Kasumi-1 (cell line): ENCODE data around the gene LARP1.

ENCODE experiments used
- DNase-seq, 2 experiments: peaks; one replicate each; lab custom pipeline; 2025; lab: John Stamatoyannopoulos, UW

Gene LARP1

DNA sequence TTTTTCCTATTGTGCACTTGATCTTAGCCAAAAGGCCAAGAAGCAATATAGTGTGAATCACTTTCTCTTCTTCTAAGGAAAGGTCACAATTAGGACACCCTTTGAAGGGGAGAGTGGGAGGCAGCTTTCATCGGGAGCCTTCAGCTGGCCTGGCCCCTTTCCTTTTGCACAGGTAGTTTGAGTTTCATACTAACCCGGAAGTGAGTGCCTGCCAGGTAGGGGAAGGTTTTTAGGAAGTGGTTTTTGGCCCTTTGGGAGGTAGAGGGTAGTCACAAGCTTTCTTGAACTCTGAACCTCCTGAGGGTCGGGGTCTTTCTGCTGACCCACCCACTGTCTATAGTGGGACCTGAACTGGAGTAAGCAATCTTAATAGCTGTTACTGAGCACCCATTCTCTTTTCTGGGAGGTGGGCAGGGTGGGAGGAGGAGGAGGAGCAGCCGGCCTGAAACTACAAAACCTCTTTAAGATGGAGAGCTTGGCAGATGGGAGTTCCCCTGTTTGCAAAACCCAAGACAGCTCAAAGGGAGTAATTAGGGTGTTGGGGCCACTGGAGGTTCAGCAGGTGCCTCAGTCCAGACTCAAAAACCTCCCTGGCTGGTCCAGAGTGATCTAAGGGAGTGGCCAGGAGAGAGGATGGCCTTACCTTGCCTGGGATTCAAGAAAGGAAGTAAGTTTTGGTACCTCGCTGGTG lies 6.0 kb downstream of the LARP1 start:
- DNase-seq: no peak

DNA sequence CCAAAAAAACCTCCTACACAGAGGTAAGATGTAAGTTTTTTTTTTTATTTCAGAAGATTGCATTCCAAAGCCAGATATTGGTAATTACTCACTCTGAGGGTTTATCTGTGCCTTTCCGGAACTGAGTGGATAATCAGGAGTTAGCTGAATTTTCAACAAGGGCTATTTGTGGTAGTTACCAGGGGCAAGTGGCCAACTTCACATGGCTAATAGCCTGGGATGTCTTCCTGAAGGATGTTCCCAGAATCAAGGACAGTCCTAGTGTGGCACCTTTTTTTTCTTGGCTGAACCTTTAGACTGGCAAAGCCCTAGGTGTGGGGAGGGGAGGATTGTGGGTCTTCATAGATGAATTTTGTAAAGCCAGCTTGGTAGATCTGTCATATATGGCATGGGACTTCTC lies 7.1 kb downstream of the LARP1 start:
- no peak for DNase-seq

DNA sequence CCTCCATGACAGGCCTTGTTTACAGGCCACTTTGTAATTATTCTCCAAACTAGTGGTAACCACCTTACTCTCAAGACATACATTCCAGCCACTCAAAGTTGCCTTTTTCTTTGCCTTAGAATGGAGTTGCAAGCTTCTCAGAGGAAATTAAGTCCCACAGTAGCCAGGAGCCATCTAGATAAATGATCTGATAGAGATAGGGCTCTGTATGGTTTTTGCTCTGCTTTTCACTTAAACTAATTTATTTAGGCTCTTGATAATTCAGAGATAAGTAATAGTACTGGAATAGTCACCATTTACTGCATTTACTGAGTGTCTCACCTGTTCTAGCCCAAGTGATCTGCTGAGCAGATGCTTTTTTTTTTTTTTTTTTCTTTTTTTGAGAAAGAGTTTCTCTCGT lies 7.5 kb downstream of the LARP1 start:
- DNase-seq: no peak

DNA sequence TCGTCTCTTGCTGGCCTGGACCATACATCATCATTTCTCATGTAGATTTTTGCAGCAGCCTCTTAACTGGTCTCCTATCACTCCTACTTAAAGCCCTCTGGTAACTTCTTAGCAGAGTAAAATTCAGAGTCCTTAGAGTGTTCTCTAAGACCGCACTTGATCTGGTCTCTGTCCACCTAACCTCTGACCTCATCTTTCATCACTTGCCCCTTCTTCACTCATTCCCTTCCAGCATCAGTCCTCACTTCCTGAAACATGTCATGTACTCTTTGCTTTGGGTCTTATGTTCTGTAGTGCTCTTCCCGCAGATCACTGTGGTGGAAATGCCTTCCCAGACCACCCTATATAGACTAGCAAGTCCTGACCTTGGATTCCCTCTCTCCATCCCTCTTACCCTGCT lies 9.8 kb downstream of the LARP1 start:
- DNase-seq: no peak

DNA sequence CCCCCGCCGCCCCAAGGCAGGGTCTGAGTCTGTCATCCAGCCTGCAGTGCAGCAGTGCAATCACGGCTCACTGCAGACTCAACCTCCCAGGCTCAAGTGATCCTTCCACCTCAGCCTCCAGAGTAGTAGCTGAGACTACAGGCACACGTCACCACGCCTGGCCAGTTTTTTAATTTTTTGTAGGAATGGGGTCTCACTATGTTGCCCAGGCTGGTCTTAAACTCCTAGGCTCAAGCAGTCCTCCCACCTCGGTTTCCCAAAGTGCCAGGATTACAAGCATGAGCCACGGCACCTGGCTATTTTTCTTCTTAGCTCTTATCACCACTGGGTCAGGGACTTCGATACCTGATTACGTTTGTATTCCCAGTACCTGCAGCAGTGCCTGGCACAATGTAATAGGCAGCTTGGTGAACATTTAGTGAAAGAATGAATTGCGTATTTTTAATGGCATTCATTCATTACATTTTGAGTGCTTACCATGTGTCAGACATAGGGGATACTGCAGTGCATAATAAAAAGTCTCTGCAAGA lies 10.3 kb downstream of the LARP1 start:
- no peak for DNase-seq

DNA sequence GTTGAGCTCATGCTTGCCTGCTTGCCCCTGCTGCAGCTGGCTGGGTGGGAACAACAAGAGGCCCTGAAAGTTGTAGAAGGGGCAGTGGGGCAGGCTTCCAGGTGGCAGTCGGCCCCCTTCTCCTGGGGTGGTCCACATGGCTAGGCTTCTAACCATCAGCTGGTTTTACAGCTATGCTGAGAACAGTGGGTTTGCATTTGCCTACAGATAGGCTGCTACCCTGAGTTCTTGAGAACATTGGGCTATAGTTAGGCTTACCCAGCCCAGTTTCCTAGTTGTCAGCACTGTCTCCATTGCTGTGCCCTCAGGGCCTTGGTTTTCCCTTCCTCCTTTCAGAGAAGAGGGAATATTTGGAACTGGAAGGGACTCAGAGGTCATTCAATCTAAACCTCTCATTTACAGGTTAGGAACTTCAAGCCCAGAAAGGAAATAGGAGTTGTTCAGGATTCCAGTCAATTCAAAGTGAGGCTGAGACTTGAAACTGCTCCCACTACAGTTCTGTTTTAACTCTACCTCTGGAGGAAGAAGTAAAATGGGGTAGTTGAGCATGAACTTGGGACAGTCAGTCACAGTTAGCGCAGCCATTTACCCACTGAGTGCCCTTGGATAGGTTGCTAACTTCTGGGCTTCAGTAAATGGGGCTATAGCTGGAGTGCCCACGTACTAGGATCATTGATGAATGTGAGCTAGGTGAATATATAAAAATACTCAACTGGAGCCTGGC lies 11.5 kb downstream of the LARP1 start:
- DNase-seq: no peak

DNA sequence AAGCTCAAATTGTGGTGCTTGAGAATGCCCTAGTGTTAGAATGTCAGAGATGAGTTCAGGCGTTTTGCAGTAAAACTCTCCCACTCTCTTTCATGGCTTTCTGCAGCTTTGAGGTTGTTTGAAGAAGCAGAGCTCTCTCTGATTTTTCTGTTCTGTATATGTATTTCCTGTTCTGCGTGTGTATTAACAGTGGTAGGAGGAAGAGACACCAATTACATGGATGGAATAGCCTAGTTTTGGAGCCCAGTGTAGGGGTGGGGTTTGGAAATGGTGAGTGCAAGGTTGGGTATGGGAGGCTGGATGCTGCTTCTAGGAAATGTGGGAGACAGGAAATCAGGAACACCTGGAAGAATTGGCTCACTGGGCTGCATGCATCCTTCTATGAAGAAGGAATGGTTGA lies 12.4 kb downstream of the LARP1 start:
- DNase-seq: no peak

DNA sequence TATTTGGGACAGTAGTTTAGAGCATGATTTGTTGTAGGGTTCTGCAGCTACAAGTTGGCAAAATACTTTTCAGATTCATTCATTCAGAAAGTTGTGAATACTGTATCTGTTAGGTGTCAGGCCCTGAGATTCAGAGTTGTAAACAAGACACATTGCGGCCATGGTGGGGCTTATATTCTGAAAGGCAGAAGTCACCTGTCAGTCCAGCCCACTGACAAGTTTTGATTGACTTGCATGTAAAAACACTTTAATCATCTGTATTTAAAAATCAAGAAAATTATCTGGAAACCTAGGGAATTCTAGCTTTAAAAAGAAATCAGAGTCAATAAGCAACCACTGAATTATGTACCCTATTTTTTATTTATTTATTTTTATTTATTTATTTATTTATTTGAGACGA lies 13.0 kb downstream of the LARP1 start:
- DNase-seq: no peak

DNA sequence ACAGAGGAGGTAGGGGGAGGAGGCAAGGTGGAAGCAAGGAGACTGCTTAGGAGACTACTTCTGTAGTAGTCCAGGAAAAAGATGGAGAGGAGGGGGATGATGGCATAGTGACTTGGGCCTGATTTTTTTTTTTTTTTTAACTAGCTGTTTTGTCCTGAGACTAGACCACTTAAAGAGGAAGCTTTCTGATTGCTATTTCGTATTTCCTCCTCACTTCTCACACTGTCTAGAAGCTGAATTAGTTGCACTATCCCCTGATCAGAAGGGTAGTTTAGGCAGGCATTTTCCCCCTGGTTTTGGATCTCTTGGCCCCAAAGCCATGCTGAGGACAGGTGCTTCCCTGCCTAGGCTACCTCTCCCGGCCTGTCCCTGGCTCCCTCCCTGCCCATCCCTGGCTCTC lies 14.9 kb downstream of the LARP1 start:
- no peak for DNase-seq

DNA sequence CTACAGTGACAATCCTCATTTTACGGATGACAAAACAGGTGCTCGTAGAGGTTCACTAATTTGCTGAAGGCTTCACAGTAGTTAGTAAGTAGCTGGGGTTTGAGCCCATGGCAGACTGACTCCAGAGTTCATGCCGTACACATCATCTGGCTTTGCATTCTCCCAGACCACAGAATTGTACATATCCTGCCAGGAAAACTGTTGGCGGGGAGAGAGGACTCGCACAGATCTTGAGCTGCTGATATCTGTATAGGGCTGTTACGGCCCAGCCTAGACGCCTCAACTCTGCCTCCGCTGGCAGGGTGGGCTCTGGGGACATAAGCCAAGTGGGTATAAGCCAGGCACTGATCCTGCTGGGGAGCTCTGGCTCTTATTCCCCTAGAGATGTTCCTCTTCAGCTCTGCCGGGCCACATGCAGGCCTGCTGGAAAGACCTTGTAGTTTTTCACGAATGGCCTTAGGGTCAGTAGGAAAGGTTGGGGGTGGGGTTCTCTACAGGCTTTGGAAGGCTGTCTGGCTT lies 16.3 kb downstream of the LARP1 start:
- no peak for DNase-seq

DNA sequence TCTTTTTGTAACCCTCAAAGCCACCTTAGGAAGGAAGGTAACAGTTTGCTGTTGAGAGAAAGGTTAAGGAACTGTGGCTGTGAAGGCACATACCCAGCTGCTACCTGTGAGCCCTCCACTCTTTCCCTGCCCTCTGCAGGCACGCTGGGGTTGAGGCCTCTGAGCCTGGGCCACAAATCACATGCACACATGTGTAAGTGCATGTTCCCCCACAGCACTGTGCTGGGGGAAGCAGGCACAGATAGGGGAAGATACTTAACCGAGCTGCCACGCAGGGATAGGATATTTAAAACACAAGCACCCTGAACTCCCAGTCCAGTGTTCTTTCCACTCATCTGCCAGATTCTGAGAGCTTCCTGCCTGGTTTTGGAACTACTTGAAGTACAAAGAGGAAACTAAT lies 18.1 kb downstream of the LARP1 start:
- no peak for DNase-seq

DNA sequence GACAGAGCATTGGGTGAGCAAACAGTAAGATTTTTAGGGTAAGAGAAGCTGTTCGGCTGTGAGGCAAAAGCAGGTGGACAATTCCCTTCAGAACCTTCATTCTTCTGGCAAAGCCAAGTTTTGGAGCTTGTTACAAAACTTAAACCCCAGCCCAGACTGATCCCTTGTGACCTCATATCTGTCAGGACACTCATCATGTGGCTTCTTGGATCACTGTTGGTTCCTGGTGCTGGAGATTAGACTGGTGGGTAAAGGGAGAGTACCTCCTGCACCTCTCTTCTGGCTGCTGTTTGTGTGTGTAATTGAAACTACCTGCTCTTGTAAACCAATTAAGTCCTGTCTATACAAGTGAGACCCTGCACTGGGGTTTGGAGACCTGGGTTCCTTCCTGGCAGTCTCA lies 21.0 kb downstream of the LARP1 start:
- DNase-seq: no peak

DNA sequence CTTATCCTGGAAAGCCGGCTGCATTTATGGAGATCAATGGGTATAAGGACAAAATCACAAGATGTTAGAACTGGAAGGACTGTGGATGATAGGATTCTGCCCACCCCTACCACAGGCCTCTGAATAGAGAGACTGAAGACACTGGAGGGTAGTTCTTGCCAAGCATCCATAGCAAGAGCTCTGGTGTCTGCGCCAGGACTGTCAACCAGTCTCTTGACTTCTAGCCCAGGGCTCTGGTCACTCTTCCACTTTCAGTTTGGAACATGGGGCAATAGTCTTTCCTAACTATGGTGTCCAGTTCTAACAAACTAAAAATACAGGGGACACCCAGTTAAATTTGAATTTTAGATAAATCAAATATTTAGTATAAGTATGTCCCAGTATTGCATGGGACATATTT lies 23.4 kb downstream of the LARP1 start:
- DNase-seq: no peak

DNA sequence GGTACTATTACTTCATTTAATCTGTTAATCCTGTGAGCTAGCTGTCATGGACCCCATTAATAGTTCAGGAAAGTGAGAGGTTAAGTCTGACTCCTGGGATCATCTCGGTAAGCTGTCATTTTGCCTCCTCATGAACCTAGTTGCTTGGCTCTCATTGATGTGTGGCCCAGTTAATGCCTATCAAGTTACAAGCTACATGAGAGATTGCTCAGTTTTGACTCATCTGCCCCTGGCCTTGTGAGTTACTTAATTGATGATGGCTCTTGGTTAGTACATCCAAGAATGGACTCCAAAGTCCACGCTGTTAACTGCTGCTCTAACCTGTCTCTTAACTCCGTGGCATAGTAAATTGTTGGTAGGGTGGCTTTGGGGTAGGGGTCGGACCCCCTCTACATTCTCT lies 23.9 kb downstream of the LARP1 start:
- no peak for DNase-seq

DNA sequence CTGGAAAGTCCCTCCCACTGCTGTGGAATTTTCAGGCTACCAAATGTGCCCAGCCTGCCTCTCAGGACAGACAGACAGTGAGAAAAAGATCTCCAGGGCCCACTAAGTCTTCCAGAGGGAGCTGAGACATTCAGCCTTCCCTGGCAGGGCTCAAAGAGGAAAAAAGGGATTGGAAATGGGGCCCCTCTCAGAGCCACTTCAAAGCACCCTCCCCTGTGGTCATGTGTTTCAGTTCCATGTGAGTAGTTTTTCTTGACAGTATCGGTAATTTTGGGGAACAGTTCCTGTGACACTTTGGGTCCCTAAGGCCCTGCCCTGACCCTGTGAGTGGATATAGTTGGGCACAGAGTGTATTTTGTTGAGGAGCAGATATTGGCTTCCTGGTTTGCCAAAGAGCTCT lies 25.0 kb downstream of the LARP1 start:
- DNase-seq: no peak

DNA sequence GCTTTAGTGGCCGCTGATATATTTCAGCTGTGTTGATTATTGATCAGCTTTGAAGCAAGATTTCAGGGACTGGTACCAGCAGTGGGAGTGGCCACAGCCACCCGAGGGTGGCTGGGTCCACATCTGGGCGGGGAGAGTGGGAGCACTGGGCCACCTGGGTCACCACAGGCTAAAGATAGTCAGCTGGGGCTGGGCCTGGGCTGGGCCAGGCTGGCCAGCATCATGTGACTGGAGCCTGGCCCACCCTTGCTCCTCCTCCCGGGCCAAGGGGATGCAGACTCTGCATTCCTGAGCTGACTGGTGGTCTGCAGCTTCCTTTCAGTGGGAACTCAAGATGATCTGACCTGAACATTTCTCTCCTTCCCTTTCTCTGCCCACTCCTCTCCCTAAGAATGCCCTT lies 27.1 kb downstream of the LARP1 start:
- no peak for DNase-seq

DNA sequence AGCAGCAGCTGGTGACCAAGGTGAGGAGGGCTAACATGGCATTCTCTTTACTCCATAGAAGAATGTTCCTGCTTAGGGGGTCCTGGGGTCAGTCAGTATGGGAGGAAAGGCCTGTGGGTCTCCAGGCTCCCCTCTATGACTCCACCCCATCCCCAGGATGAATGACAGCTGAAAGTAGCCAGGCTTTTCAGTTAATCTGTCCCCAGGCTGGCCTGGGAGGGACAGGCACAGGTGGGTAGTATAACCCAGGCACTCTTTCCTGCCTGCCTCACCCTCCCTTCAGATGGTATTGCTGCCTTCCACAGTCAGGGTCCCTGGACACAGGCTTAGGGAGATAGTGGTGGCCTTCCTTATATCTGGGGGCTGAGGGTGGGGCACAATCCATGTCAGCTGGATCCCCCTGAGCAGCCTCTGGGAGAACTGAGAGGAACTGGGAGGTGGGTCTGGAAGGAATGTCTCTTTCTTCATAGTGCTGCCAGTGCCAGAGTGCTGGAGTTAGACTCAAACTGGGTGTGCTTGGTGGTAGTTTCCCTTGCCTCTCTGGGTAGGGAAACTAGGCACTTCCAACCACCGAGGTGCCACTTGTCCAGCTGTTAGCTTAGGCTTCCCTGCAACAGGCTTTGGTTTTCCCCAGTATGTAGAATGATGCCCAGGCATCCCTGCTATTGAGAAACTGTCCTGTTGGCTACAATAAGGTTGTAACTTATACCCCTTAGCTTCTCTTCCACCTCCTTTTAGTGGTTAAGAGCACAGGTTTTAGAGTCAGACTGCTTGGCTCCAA lies 27.8 kb downstream of the LARP1 start:
- DNase-seq: no peak

DNA sequence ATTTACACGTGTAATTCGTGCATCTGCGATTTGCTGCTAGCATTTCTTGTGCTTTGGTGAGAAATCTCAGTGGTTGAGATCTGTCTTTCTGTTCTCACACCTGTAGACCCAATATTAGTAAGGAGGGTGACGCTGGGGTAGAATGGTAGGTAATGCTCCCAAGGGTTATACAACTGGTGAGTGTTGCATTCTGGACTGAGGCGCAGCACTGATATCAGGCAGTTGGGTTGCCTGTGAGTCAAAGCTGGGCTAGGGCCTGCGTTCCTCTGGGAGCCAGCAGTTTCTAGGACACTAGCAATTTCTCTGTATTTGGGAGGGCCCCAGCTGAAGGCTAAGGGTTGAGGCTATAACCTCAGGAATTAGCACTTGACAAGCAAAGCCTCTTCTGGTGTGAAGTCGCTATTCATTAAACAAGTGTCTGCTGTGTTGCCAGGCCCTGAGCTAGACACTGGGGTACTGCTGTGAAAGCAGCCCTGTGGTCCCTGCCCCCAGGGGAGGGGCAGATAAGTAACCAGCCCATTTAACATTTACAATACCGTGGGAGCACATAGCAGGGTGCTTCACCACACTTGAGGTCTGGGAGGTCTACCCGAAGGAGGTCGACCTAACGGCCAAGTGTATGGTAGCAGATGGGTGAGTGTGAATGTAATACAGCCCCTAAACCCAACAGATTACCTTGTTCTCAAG lies 28.7 kb downstream of the LARP1 start:
- no peak for DNase-seq

DNA sequence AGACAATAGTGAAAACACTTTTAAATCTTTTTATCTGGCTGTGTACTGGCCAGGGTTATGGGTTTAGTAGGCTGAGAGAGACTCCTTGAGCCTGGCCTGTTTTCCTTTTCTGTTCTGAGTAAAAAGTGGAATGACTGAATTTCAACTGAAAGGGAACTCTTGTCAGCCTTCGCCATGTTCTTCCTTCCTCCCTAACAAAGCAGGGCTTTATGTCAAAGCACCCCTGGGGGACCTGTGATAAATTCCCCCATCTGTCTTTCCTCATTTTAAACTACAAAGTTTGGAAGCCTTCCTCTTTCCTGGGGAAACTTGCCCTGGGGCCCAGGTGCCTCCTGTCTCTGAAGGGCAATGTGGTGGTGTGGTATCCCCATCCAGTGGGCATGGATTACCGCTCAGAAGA lies 29.7 kb downstream of the LARP1 start:
- DNase-seq: no peak

DNA sequence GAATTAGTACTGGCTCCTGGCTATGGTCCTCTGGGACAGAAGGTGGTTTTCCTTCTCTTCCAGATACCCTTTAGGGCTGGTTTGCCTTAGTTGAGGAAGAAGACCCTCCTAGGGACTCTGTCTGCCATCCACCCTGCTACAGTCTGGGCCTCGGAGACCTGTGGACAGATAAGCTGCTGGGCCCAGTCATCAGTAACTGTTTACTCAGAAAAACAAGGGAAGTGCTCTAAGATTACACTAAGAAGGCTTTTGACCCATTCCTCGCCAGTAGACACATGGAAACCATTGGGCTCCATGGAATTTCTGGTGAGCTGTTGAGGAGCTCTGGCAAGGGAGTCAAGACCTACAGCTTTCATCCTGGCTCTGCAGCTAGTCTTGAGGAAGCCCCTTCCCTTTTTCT lies 31.2 kb downstream of the LARP1 start:
- DNase-seq: no peak

DNA sequence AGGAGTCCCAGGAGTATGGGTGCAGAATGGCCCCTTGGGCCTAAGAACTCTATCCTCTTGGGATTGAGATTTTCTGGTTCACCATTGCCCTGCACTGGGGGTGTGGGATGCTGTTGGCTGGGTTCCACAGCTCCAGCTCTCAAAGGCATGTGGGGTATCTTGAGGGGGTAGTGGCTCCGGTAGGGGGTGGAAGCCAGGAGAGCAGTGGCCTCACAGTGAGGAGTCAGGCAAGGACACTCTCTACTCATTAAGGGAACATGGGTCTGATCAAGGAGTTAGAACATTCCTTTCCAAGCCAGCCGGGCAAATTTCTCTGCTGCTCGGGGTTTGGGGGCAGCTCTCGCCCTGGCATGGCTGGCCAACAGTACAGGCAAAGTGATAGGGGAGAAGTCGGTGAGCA lies 33.0 kb downstream of the LARP1 start:
- no peak for DNase-seq

DNA sequence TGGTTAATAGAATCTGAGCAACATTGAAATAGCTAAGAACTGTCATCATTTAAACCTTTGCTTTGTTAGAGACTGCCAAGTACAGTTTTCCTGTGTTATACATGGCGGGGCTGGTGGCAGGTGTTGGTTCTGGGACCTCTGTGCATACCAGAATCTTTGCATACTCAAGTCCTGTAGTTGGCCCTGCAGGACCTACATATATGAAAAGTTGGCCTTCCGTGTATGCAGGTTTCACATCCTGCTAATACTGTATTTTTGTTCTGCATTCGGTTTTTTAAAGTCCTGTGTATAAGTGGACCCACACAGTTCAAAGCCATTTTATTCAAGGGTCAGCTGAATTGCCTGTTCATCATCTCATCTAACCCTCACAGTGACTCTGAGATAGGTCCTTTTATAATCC lies 36.4 kb downstream of the LARP1 start:
- no peak for DNase-seq
